Tongue (tissue), 3 donors: Measurements from ENCODE around the gene CAMK2D. TPM values are rescaled to one million over a fixed set of nuclear protein-coding genes. Genes with fewer than 3 reads are reported as not detected.

ENCODE experiments used
- DNase-seq: peaks from one replicate; pipeline ENCODE4 v3.0.0-alpha.2; 2015
- small RNA-seq: library from RNA; depleted of rRNA; stranded (forward); fragments of <200 nt; gene quantifications from one replicate; pipeline ENCODE3, GENCODE V24; 2014; ENCODE audit warnings: low replicate concordance
- total RNA-seq: library from RNA; depleted of rRNA; stranded (reverse); fragments of >200 nt; gene quantifications from one replicate; pipeline ENCODE4 v1.2.3, GENCODE V29; 2014

The CAMK2D gene
- total RNA-seq, 1 donor from 2014 or later: 210 TPM

GRCh38 chr4:113437129-113437528, 324.4 kb downstream of the CAMK2D start:
- peak; percentile 41 for DNase-seq

GRCh38 chr4:113436360-113436759, 325.2 kb downstream of the CAMK2D start:
- DNase-seq: peak; percentile 75

GRCh38 chr4:113435893-113436292, 325.6 kb downstream of the CAMK2D start:
- peak; percentile 83 for DNase-seq

GRCh38 chr4:113434247-113434587, 327.3 kb downstream of the CAMK2D start:
- no peak for DNase-seq

- DNase-seq: no peak
Measured at GRCh38 chr4:113433536-113434246, 327.8 kb downstream of the CAMK2D start.

- no peak for DNase-seq
Measured at GRCh38 chr4:113433116-113433515, 328.4 kb downstream of the CAMK2D start.

- DNase-seq: no peak
Measured at GRCh38 chr4:113423631-113424030, 337.9 kb downstream of the CAMK2D start.

GRCh38 chr4:113420938-113421337, 340.6 kb downstream of the CAMK2D start:
- no peak for DNase-seq

GRCh38 chr4:113419631-113420030, 341.9 kb downstream of the CAMK2D start:
- no peak for DNase-seq

- DNase-seq: no peak
Measured at GRCh38 chr4:113411496-113411938, 350.0 kb downstream of the CAMK2D start.

- DNase-seq: no peak
Measured at GRCh38 chr4:113410686-113411085, 350.9 kb downstream of the CAMK2D start.

- DNase-seq: no peak
Measured at GRCh38 chr4:113409181-113409580, 352.4 kb downstream of the CAMK2D start.

GRCh38 chr4:113407409-113407808, 354.1 kb downstream of the CAMK2D start:
- DNase-seq: no peak

GRCh38 chr4:113406723-113407016, 354.9 kb downstream of the CAMK2D start:
- peak; percentile 69 for DNase-seq

GRCh38 chr4:113405874-113406722, 355.4 kb downstream of the CAMK2D start:
- no peak for DNase-seq

GRCh38 chr4:113404841-113405240, 356.7 kb downstream of the CAMK2D start:
- peak; percentile 79 for DNase-seq

GRCh38 chr4:113404167-113404571, 357.4 kb downstream of the CAMK2D start:
- DNase-seq: no peak

Small RNA genes lying within 50 kb of the gene (small RNA-seq; reads per million reads assigned to genes)
- gene RN7SL184P (not detected), gene RNU1-138P (0.05 reads per million)

Other genes with a start within 250 kb of the CAMK2D start
- gene ARSJ, start 217.9 kb upstream of the CAMK2D start, total RNA-seq: 9.5 TPM